HG03039 (cell line): ENCODE data around the gene RPL41.
"Not testable (repeated sequence)": the region's sequence is repeated elsewhere in the genome, so short reads cannot be mapped to it uniquely, and the experiment has no call there.

ENCODE experiments used
- ATAC-seq: cut with Tn5 transposase; IDR thresholded peaks from one replicate; pipeline ENCODE4 v1.9.1; 2021; ENCODE audit warnings: mild to moderate bottlenecking, moderate library complexity; ENCODE audit not compliant: unreplicated experiment

The RPL41 gene

GRCh38 chr12:56102683-56103065 is 13.8 kb upstream of the RPL41 start:
- no peak for ATAC-seq

GRCh38 chr12:56103066-56103711 is 13.2 kb upstream of the RPL41 start:
- ATAC-seq = no peak

- ATAC-seq = no peak
Observed at GRCh38 chr12:56103823-56104108, 12.7 kb upstream of the RPL41 start.

- peak; percentile 91 for ATAC-seq
Observed at GRCh38 chr12:56104109-56104814, 12.2 kb upstream of the RPL41 start, which contains the start of gene PA2G4. Gene PA2G4, plus strand, starts transcription at chr12:56104559. Its CDS starts 179 bp downstream, at chr12:56104738.

GRCh38 chr12:56104815-56105608 is 11.4 kb upstream of the RPL41 start:
- peak; percentile 5 for ATAC-seq

GRCh38 chr12:56105609-56105902 is 10.9 kb upstream of the RPL41 start:
- ATAC-seq = no peak

- no peak for ATAC-seq
Observed at GRCh38 chr12:56107242-56107641, 9.2 kb upstream of the RPL41 start.

GRCh38 chr12:56110571-56110970 is 5.9 kb upstream of the RPL41 start:
- ATAC-seq = no peak

GRCh38 chr12:56114084-56114483 is 2.3 kb upstream of the RPL41 start:
- ATAC-seq = no peak

- no peak for ATAC-seq
Observed at GRCh38 chr12:56115329-56115728, 1.1 kb upstream of the RPL41 start.

- not testable (repeated sequence) for ATAC-seq
Observed at GRCh38 chr12:56117082-56117706, 761 bp downstream of the RPL41 start.

GRCh38 chr12:56117778-56118687 is 1.6 kb downstream of the RPL41 start, which contains the start of gene ZC3H10:
Gene ZC3H10, plus strand, starts transcription at chr12:56118266. Its CDS starts 2,297 bp downstream, at chr12:56120563.
- ATAC-seq = peak; percentile 71

GRCh38 chr12:56118688-56119357 is 2.4 kb downstream of the RPL41 start:
- peak; percentile 1 for ATAC-seq

GRCh38 chr12:56119361-56119796 is 2.9 kb downstream of the RPL41 start:
- no peak for ATAC-seq

- ATAC-seq = no peak
Observed at GRCh38 chr12:56120158-56120846, 3.9 kb downstream of the RPL41 start.

GRCh38 chr12:56121204-56121870 is 4.9 kb downstream of the RPL41 start:
- ATAC-seq = no peak

- ATAC-seq = no peak
Observed at GRCh38 chr12:56122637-56123036, 6.2 kb downstream of the RPL41 start.

- no peak for ATAC-seq
Observed at GRCh38 chr12:56124133-56124532, 7.7 kb downstream of the RPL41 start.

- no peak for ATAC-seq
Observed at GRCh38 chr12:56126732-56127239, 10.4 kb downstream of the RPL41 start.
